Activated T-helper 1 cell treated with anti-CD3 and anti-CD28 coated beads, Interleukin-2, amount 50 U/mL, for 16 hours (primary cell): ENCODE data around the gene PDE4D.
"Not testable (repeated sequence)": the region's sequence is repeated elsewhere in the genome, so short reads cannot be mapped to it uniquely, and the experiment has no call there.

ENCODE experiments used
- DNase-seq, 2 donors: peaks; one replicate each; pipeline ENCODE4 v3.0.0-alpha.2; 2020; ENCODE audit warnings: low read depth in 1 of 2, low spot score in 1 of 2

PDE4D gene

GRCh38 chr5:59587489-59588337 lies 305.8 kb downstream of the PDE4D start:
- DNase-seq, result no peak

- no peak for DNase-seq
Measured at GRCh38 chr5:59586841-59587240, 306.7 kb downstream of the PDE4D start.

GRCh38 chr5:59584858-59585846 lies 308.4 kb downstream of the PDE4D start:
- no peak for DNase-seq

GRCh38 chr5:59583810-59584562 lies 309.5 kb downstream of the PDE4D start:
- no peak for DNase-seq

- no peak for DNase-seq
Measured at GRCh38 chr5:59583151-59583809, 310.2 kb downstream of the PDE4D start.

GRCh38 chr5:59582746-59583145 lies 310.8 kb downstream of the PDE4D start:
- no peak for DNase-seq

GRCh38 chr5:59579824-59580167 lies 313.7 kb downstream of the PDE4D start:
- no peak for DNase-seq

GRCh38 chr5:59579101-59579823 lies 314.3 kb downstream of the PDE4D start:
- no peak for DNase-seq

- no peak for DNase-seq
Measured at GRCh38 chr5:59577485-59577884, 316.0 kb downstream of the PDE4D start.

GRCh38 chr5:59575648-59576445 lies 317.7 kb downstream of the PDE4D start:
- no peak for DNase-seq

GRCh38 chr5:59573509-59573908 lies 320.0 kb downstream of the PDE4D start:
- not testable (repeated sequence) for DNase-seq

- no peak for DNase-seq
Measured at GRCh38 chr5:59571067-59571466, 322.5 kb downstream of the PDE4D start.

- no peak for DNase-seq
Measured at GRCh38 chr5:59569608-59570334, 323.8 kb downstream of the PDE4D start.

- no peak for DNase-seq
Measured at GRCh38 chr5:59569158-59569557, 324.4 kb downstream of the PDE4D start.

GRCh38 chr5:59568161-59568560 lies 325.4 kb downstream of the PDE4D start:
- no peak for DNase-seq

- no peak for DNase-seq
Measured at GRCh38 chr5:59565551-59565950, 328.0 kb downstream of the PDE4D start.

GRCh38 chr5:59564895-59565294 lies 328.6 kb downstream of the PDE4D start:
- DNase-seq, result no peak

- no peak for DNase-seq
Measured at GRCh38 chr5:59562756-59563389, 330.7 kb downstream of the PDE4D start.
